Myocyte (in vitro differentiated cells): Measurements from ENCODE around the gene ADAMTS7. TPM values are rescaled to one million over a fixed set of nuclear protein-coding genes. Genes with fewer than 3 reads are reported as not detected.
"Not testable (repeated sequence)": the region's sequence is repeated elsewhere in the genome, so short reads cannot be mapped to it uniquely, and the experiment has no call there.

Experiments
- DNase-seq: peaks from one replicate; pipeline ENCODE4 v3.0.0-alpha.2; 2012; ENCODE audit warnings: low read depth
- total RNA-seq: library from RNA; depleted of rRNA; stranded (reverse); fragments of >200 nt; gene quantifications from 2 replicates; pipeline ENCODE4 v1.2.3, GENCODE V29; 2014

Gene ADAMTS7
- total RNA-seq, 1 donor from 2014 or later, result 31.9 TPM

- no peak for DNase-seq
Measured at GRCh38 chr15:78732634-78733033, 78.6 kb downstream of the ADAMTS7 start.

GRCh38 chr15:78730955-78731354 is 80.3 kb downstream of the ADAMTS7 start:
- no peak for DNase-seq

GRCh38 chr15:78728427-78728826 is 82.8 kb downstream of the ADAMTS7 start:
- DNase-seq, result not testable (repeated sequence)

GRCh38 chr15:78727561-78727960 is 83.7 kb downstream of the ADAMTS7 start:
- DNase-seq, result no peak

DNA sequence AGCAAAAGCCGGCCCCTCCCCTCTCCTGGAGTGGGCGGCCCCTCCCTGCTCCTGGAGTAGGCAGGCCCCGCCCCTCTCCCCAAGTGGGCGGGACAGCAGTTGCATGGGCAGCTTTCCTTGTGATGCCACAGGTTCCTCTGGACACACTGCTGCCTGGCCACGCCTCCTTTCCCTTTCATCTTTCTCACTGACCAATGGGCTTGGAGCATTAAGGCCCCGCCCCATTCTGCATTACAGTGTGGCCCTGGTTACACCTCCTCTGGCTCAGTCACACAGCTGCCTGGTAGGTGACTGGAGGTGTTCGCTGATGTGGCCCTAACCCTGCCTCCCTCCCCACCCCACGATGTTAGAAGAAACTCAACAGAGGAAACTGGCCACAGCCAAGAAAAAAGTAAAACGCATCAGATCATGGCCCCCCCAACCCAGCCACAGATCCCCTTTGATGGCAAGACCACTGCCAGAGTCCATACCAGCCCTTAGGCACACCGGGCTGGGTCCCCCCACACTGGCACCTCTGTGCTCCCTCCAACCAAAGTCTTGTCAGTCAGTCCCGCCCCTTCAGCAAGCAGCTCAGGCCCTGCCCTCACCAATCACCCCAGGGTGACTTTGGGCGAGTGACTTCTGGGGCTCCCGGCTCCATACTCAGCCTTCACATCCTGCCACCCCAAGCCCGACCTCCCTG is 84.3 kb downstream of the ADAMTS7 start:
- no peak for DNase-seq

DNA sequence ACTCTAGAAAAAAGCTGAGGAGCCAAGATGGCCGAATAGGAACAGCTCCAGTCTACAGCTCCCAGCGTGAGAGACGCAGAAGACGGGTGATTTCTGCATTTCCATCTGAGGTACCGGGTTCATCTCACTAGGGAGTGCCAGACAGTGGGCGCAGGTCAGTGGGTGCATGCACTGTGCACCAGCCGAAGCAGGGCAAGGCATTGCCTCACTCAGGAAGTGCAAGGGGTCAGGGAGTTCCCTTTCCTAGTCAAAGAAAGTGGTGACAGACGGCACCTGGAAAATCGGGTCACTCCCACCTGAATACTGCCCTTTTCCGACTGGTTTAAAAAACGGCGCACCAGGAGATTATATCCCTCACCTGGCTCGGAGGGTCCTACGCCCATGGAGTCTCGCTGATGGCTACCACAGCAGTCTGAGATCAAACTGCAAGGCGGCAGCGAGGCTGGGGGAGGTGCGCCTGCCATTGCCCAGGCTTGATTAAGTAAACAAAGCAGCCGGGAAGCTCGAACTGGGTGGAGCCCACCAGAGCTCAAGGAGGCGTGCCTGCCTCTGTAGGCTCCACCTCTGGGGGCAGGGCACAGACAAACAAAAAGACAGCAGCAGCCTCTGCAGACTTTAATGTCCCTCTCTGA is 91.3 kb downstream of the ADAMTS7 start:
- not testable (repeated sequence) for DNase-seq

GRCh38 chr15:78718837-78719236 is 92.4 kb downstream of the ADAMTS7 start:
- DNase-seq, result no peak

DNA sequence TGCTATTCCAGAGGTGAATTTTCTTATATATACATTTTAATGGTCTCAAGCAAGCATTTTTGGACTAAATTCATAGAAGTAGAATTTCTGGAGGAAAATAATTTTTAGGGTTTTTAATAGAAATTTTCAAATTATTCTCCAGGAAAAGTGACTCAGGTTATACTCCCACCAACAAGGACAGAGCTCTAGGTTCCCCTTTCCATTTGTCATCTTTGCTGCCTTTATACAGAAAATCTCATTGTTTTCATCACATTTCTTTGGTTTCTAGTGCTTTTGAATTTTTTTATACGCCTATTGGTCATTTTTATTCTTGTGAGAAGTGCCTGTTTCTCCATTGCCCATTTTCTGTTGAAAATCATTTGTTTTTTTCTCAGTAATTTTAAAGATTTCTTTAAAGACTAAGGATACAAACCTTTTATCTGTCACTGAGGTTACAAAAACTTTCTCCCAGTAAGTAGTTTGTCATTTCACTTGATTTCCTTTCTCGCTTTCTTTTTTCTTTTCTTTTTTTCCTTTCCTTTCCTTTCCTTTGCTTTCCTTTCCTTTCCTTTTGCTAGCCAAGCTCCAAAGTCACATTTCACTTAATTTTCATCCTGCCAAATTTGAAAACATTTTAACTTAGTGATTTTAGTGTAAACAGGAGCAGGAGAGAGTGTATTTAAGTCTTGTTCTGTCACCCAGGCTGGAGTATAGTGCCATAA is 93.2 kb downstream of the ADAMTS7 start:
- DNase-seq, result no peak

GRCh38 chr15:78716651-78717050 is 94.6 kb downstream of the ADAMTS7 start:
- no peak for DNase-seq

DNA sequence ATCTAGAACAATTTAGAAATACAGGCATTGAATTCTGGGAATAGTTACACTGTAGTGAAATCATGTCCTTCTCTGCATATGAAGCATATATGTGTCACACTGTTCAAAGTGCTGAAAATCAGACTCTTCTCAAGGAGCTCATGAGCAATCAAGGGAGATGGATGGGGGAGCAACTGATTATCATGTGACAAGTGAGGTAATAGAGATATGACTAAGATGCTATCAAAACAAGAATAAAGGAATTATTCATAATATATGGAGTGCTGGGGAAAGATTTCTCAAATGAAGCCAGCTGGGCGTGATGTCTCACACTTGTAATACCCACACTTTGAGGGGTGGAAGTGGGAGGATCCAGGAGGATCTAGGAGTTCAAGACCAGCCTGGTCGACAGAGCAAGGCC is 95.3 kb downstream of the ADAMTS7 start:
- DNase-seq, result peak; percentile 17

GRCh38 chr15:78715434-78715833 is 95.8 kb downstream of the ADAMTS7 start:
- DNase-seq, result no peak

DNA sequence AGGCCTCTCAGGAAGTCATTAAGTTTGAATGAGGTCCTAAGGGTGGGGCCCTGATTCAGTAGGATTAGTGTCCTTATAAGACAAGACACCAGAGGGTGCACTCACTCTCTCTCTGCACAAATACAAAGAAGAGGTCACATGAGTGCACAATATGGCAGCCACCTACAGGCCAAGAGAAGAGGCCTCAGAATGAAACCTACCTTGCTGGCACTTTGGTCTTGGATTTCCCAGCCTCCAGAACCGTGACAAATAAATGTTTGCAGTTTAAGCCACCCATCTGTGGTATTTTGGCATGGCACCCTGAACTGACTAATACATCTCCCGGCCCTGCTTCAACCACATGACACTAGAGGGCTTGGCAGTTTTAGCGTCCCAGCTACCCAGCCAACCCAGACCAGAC is 96.4 kb downstream of the ADAMTS7 start:
- DNase-seq, result no peak

DNA sequence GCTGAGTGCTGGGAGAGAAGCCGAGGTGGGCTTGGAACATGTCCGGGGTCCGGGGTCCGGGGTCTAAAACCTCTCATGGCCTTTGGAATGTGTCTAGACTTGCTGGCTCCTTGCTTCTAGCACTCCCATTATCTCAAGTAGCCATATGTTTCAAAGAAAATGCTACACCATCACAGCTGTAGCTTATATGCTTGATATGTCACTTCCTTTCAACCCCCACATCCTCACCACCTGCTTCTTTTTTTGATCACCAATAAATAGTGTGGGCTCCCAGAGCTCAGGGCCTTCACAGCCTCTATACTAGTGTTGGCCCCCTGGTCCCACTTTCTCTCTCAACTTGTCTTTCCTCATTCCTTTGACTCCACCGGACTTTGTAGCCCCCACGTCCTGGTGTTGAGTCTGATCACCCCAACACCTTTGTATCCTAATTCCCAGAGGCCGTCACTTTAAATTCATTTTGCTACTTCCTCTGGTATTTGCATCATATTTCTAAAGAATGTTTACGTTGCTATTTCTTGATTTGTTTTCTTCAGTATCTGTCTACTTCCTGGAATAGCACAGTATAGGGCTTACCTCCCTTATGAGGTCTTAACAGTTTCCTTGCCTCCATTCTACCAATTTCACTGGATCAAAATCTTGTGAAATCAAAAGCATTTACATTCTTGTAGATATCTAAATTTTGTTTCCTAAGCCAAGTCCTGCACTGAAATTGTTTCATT is 98.3 kb downstream of the ADAMTS7 start:
- DNase-seq, result no peak

DNA sequence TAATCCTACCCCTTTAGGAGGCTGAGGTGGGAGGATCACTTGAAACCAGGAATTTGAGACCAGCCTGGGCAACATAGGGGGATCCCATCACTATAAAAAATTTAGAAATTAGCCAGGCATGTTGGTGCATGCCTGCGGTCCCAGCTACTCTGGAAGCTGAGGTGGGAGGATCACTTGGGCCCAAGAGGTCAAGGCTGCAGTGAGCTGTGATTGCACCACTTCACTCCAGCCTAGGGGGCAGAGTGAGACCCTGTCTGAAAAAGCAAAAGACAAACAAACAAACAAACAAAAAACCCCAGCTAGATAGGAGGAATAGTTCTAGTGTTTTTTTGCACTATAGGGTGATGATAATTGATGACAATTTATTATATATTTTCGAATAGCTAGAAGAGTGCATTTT is 99.6 kb downstream of the ADAMTS7 start:
- no peak for DNase-seq

- DNase-seq, result peak; percentile 63
Measured at GRCh38 chr15:78709263-78709882, 101.9 kb downstream of the ADAMTS7 start.

Other genes starting within 250 kb of the ADAMTS7 start
- 2.0 and 2.5 TPM in 2 replicates for gene CHRNA5, start 245.9 kb downstream of the ADAMTS7 start, total RNA-seq
- 0.45 TPM in 1 of 2 replicates, not detected in the other for gene CHRNA3, start 190.5 kb downstream of the ADAMTS7 start, total RNA-seq
- gene CHRNB4, start 170.3 kb downstream of the ADAMTS7 start, total RNA-seq, result not detected in 2 replicates
- 527 and 616 TPM in 2 replicates for gene MORF4L1, start 61.4 kb upstream of the ADAMTS7 start, total RNA-seq
- gene CTSH, start 133.6 kb upstream of the ADAMTS7 start, total RNA-seq, result 1,721 and 2,454 TPM in 2 replicates